ENCODE measurements around the gene SPEM1. TPM values are rescaled to one million over a fixed set of nuclear protein-coding genes. Genes with fewer than 3 reads are reported as not detected.

Gene SPEM1
- total and polyA plus RNA-seq, 2 of the 13 experiments (the other 11 are each of a cell fraction or from before 2014, with no cell fraction given), result not detected

DNA sequence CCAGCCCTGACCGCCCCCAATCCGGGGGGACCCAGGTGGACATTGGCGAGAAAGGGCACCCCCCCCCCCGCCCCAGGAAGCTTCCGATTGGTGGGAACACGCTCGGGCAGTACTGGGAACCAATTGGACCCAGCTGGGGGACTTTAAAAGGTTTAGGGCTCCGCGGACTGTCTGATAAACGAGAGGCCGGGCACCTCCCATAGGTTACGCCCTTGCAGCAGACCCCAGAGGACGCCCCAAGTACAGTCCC is 16.5 kb upstream of the SPEM1 start (continued):
- TF ChIP-seq ONECUT2 (CRISPR knock-in tag; IDR thresholded peaks at IDR 0.05), result no peak
- no peak for TF ChIP-seq REXO4 (CRISPR knock-in tag; IDR thresholded peaks at IDR 0.05; ENCODE audit: borderline replicate concordance)
- 0 out of 2 replicates have a peak, but pooled peaks have one; percentile 28 for TF ChIP-seq ZNF274 (CRISPR knock-in tag; IDR thresholded peaks at IDR 0.05)
- no peak for TF ChIP-seq ZNF496 (CRISPR knock-in tag; IDR thresholded peaks at IDR 0.05; ENCODE audit: insufficient replicate concordance)
- TF ChIP-seq ZNF761 (CRISPR knock-in tag; conservative IDR thresholded peaks at IDR 0.05), result peak; percentile 93; the same call in 1 of the 2 replicates
- TF ChIP-seq ZNF343 (CRISPR knock-in tag; IDR thresholded peaks at IDR 0.05), result 0 out of 2 replicates have a peak, but pooled peaks have one; percentile 72
- no peak for TF ChIP-seq ZFP36L1 (CRISPR knock-in tag; IDR thresholded peaks at IDR 0.05)
- TF ChIP-seq, protein P1, sequence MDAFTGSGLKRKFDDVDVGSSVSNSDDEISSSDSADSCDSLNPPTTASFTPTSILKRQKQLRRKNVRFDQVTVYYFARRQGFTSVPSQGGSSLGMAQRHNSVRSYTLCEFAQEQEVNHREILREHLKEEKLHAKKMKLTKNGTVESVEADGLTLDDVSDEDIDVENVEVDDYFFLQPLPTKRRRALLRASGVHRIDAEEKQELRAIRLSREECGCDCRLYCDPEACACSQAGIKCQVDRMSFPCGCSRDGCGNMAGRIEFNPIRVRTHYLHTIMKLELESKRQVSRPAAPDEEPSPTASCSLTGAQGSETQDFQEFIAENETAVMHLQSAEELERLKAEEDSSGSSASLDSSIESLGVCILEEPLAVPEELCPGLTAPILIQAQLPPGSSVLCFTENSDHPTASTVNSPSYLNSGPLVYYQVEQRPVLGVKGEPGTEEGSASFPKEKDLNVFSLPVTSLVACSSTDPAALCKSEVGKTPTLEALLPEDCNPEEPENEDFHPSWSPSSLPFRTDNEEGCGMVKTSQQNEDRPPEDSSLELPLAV (CRISPR knock-in tag; conservative IDR thresholded peaks at IDR 0.05; ENCODE audit: low read depth), result no peak
- TF ChIP-seq ZNF317 (CRISPR knock-in tag; IDR thresholded peaks at IDR 0.05), result no peak
- TF ChIP-seq, protein P2, sequence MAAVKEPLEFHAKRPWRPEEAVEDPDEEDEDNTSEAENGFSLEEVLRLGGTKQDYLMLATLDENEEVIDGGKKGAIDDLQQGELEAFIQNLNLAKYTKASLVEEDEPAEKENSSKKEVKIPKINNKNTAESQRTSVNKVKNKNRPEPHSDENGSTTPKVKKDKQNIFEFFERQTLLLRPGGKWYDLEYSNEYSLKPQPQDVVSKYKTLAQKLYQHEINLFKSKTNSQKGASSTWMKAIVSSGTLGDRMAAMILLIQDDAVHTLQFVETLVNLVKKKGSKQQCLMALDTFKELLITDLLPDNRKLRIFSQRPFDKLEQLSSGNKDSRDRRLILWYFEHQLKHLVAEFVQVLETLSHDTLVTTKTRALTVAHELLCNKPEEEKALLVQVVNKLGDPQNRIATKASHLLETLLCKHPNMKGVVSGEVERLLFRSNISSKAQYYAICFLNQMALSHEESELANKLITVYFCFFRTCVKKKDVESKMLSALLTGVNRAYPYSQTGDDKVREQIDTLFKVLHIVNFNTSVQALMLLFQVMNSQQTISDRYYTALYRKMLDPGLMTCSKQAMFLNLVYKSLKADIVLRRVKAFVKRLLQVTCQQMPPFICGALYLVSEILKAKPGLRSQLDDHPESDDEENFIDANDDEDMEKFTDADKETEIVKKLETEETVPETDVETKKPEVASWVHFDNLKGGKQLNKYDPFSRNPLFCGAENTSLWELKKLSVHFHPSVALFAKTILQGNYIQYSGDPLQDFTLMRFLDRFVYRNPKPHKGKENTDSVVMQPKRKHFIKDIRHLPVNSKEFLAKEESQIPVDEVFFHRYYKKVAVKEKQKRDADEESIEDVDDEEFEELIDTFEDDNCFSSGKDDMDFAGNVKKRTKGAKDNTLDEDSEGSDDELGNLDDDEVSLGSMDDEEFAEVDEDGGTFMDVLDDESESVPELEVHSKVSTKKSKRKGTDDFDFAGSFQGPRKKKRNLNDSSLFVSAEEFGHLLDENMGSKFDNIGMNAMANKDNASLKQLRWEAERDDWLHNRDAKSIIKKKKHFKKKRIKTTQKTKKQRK (IDR thresholded peaks at IDR 0.05; ENCODE audit: low read length), result no peak
- TF ChIP-seq ZNF235 (CRISPR knock-in tag; IDR thresholded peaks at IDR 0.05; ENCODE audit: borderline replicate concordance), result no peak
- no peak for TF ChIP-seq MAZ (IDR thresholded peaks at IDR 0.05; ENCODE audit: borderline replicate concordance, low read depth, low read length)
- TF ChIP-seq MAZ (CRISPR knock-in tag; IDR thresholded peaks at IDR 0.05; ENCODE audit: low read depth), result 0 out of 2 replicates have a peak, but pooled peaks have one; percentile 40
- no peak for TF ChIP-seq KDM5B (CRISPR knock-in tag; IDR thresholded peaks at IDR 0.05; ENCODE audit: borderline replicate concordance)
- peak; percentile 68 for TF ChIP-seq RBM39 (IDR thresholded peaks at IDR 0.05; ENCODE audit: low read depth, low read length, poor library complexity, severe bottlenecking)
- TF ChIP-seq TAF1 (CRISPR knock-in tag; IDR thresholded peaks at IDR 0.05), result no peak
- TF ChIP-seq ZNF256 (CRISPR knock-in tag; conservative IDR thresholded peaks at IDR 0.05), result no peak
- TF ChIP-seq, protein P3, sequence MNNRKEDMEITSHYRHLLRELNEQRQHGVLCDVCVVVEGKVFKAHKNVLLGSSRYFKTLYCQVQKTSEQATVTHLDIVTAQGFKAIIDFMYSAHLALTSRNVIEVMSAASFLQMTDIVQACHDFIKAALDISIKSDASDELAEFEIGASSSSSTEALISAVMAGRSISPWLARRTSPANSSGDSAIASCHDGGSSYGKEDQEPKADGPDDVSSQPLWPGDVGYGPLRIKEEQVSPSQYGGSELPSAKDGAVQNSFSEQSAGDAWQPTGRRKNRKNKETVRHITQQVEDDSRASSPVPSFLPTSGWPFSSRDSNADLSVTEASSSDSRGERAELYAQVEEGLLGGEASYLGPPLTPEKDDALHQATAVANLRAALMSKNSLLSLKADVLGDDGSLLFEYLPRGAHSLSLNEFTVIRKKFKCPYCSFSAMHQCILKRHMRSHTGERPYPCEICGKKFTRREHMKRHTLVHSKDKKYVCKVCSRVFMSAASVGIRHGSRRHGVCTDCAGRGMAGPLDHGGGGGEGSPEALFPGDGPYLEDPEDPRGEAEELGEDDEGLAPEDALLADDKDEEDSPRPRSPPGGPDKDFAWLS (CRISPR knock-in tag; IDR thresholded peaks at IDR 0.05; ENCODE audit: borderline replicate concordance), result no peak
- TF ChIP-seq, protein P4, sequence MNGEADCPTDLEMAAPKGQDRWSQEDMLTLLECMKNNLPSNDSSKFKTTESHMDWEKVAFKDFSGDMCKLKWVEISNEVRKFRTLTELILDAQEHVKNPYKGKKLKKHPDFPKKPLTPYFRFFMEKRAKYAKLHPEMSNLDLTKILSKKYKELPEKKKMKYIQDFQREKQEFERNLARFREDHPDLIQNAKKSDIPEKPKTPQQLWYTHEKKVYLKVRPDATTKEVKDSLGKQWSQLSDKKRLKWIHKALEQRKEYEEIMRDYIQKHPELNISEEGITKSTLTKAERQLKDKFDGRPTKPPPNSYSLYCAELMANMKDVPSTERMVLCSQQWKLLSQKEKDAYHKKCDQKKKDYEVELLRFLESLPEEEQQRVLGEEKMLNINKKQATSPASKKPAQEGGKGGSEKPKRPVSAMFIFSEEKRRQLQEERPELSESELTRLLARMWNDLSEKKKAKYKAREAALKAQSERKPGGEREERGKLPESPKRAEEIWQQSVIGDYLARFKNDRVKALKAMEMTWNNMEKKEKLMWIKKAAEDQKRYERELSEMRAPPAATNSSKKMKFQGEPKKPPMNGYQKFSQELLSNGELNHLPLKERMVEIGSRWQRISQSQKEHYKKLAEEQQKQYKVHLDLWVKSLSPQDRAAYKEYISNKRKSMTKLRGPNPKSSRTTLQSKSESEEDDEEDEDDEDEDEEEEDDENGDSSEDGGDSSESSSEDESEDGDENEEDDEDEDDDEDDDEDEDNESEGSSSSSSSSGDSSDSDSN (CRISPR knock-in tag; IDR thresholded peaks at IDR 0.05), result peak; percentile 66; the same call in 1 of the 2 replicates
- no peak for TF ChIP-seq ZNF17 (CRISPR knock-in tag; IDR thresholded peaks at IDR 0.05)
- TF ChIP-seq, protein P5, sequence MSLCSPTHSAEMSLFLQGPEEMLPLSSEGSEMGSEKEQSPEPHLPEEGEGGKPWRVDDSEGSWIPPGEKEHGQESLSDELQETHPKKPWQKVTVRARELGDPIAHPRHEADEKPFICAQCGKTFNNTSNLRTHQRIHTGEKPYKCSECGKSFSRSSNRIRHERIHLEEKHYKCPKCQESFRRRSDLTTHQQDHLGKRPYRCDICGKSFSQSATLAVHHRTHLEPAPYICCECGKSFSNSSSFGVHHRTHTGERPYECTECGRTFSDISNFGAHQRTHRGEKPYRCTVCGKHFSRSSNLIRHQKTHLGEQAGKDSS (CRISPR knock-in tag; IDR thresholded peaks at IDR 0.05; ENCODE audit: borderline replicate concordance, low read depth), result no peak
